HG03135 (cell line): ENCODE data around the gene BLVRB.
"Not testable (repeated sequence)": the region's sequence is repeated elsewhere in the genome, so short reads cannot be mapped to it uniquely, and the experiment has no call there.

Source experiments
- ATAC-seq: cut with Tn5 transposase; IDR thresholded peaks from one replicate; pipeline ENCODE4 v1.9.1; 2021; ENCODE audit warnings: mild to moderate bottlenecking, moderate library complexity; ENCODE audit not compliant: unreplicated experiment

BLVRB gene

GRCh38 chr19:40410030-40410389 lies 55.5 kb downstream of the BLVRB start:
- ATAC-seq, result no peak

DNA sequence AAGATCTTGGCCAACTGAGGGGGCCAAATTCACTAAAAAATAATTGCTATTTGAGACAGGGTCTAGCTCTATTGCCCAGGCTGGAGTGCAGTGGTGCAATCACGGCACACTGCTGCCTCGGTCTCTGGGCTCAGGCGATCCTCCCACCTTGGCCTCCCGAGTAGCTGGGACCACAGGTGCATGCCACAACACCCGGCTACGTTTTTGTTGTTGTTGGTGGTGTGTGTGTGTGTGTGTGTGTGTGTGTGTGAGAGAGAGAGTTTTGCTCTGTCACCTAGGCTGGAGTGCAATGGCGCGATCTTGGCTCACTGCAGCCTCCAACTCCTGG lies 57.0 kb downstream of the BLVRB start:
- not testable (repeated sequence) for ATAC-seq

- ATAC-seq, result no peak
These were observed 57.6 kb downstream of the BLVRB start for GRCh38 chr19:40407714-40408597.

GRCh38 chr19:40403262-40403984 lies 62.1 kb downstream of the BLVRB start:
- ATAC-seq, result peak; percentile 63

GRCh38 chr19:40400559-40400958 lies 65.0 kb downstream of the BLVRB start:
- ATAC-seq, result no peak

DNA sequence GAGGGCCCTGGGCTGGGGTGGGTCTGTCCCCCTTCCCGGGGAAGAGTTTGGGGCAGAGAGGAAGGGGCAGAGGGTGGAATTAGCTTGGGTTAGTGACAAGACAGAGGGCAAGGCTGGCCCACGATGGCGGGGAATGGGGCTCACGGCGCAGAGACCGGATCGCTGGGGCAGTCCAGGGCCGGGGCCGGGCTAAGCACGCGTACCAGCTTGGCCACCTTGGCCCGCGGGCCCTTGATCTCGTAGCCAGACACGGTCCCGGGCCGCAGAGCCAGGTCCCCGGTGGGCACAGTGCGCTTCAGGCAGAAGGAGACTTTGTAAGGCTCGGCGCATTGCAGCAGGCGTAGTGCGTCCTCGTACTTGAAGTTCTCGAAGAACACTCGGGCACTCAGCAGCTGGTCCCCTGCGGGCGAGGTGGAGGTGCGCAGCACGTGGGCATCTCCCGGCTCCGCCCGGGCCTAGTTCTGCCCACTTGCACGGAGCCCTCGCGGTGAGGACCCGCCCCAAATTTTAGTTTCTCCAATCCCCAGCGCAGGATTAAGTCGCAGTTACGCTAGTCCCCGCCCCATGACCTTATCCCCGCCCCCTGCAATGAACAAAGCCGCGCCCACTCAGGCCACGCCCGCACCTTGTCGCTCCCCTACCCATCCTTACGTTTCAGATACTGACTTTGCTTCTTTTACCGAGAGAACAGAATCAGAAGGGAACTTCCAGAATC lies 67.0 kb downstream of the BLVRB start:
- ATAC-seq, result no peak
